GM23338 (cell line): ENCODE results near the gene GRSF1.

Experiments
- CTCF ChIP-seq, 2 experiments: fragments of 200-600 bp in 1 of 2; sonication (generic) in 1 of 2; conservative IDR thresholded peaks; 2 replicates each; pipeline versions ENCODE4 v1.5.1 to v1.6.1; 2016 to 2017; ENCODE audit warnings: antibody characterized with exemption in 2 of 2, low read depth in 2 of 2, mild to moderate bottlenecking in 2 of 2, moderate library complexity in 1 of 2
- ETS1 ChIP-seq: IDR thresholded peaks from 2 replicates; pipeline ENCODE4 v1.6.1; 2016; ENCODE audit warnings: antibody characterized with exemption
- EZH2 ChIP-seq: fragments of 200-600 bp; sonication (generic); IDR thresholded peaks from one replicate; pipeline ENCODE4 v1.8.0; 2017; ENCODE audit warnings: antibody characterized with exemption, mild to moderate bottlenecking, low read depth; ENCODE audit not compliant: unreplicated experiment
- EZH2phosphoT487 ChIP-seq: fragments of 200-600 bp; sonication (generic); IDR thresholded peaks from one replicate; pipeline ENCODE4 v1.8.1; 2018; ENCODE audit warnings: antibody characterized with exemption; ENCODE audit not compliant: unreplicated experiment
- NANOG ChIP-seq: IDR thresholded peaks from 2 replicates; pipeline ENCODE4 v1.6.1; 2016; ENCODE audit warnings: antibody characterized with exemption, borderline replicate concordance
- POLR2AphosphoS5 ChIP-seq: IDR thresholded peaks from 2 replicates; pipeline ENCODE4 v1.6.1; 2016; ENCODE audit warnings: antibody characterized with exemption, low read depth
- REST ChIP-seq: IDR thresholded peaks from one replicate; pipeline ENCODE4 v1.6.1; 2018; ENCODE audit warnings: antibody characterized with exemption; ENCODE audit not compliant: unreplicated experiment

GRCh38 chr4:70838204-70838603, 1.5 kb downstream of the GRSF1 start:
- TF ChIP-seq CTCF (conservative IDR thresholded peaks at IDR 0.05; ENCODE audit: low read depth in 2 of 2) (no peak), REST (no peak), ETS1 (no peak), POLR2AphosphoS5 (no peak), EZH2 (no peak), EZH2phosphoT487 (no peak), NANOG (no peak)
